HG02885 (cell line): Measurements from ENCODE around the gene MCC.

Experiments used
- ATAC-seq: cut with Tn5 transposase; IDR thresholded peaks from one replicate; pipeline ENCODE4 v1.9.1; 2021; ENCODE audit warnings: mild to moderate bottlenecking; ENCODE audit not compliant: unreplicated experiment, poor library complexity

Gene MCC

GRCh38 chr5:113192541-113192940 is 295.7 kb downstream of the MCC start:
- ATAC-seq = no peak

GRCh38 chr5:113190347-113190746 is 297.9 kb downstream of the MCC start:
- no peak for ATAC-seq

- no peak for ATAC-seq
These were observed 299.0 kb downstream of the MCC start for GRCh38 chr5:113189291-113189690.

- ATAC-seq = no peak
These were observed 299.8 kb downstream of the MCC start for GRCh38 chr5:113188436-113188835.

- no peak for ATAC-seq
These were observed 300.3 kb downstream of the MCC start for GRCh38 chr5:113187906-113188305.

- ATAC-seq = no peak
These were observed 302.2 kb downstream of the MCC start for GRCh38 chr5:113186061-113186460.

GRCh38 chr5:113183694-113184093 is 304.6 kb downstream of the MCC start:
- ATAC-seq = no peak

- ATAC-seq = no peak
These were observed 305.5 kb downstream of the MCC start for GRCh38 chr5:113182658-113183344.

GRCh38 chr5:113181853-113182490 is 306.3 kb downstream of the MCC start:
- ATAC-seq = no peak

- ATAC-seq = no peak
These were observed 306.8 kb downstream of the MCC start for GRCh38 chr5:113181409-113181808.

- no peak for ATAC-seq
These were observed 309.1 kb downstream of the MCC start for GRCh38 chr5:113179156-113179555.

- no peak for ATAC-seq
These were observed 310.0 kb downstream of the MCC start for GRCh38 chr5:113178073-113178779.

- ATAC-seq = no peak
These were observed 311.0 kb downstream of the MCC start for GRCh38 chr5:113177225-113177624.

GRCh38 chr5:113176734-113177133 is 311.5 kb downstream of the MCC start:
- no peak for ATAC-seq

GRCh38 chr5:113176196-113176595 is 312.1 kb downstream of the MCC start:
- ATAC-seq = no peak

GRCh38 chr5:113172231-113172826 is 315.9 kb downstream of the MCC start:
- peak; percentile 42 for ATAC-seq

GRCh38 chr5:113171520-113171919 is 316.7 kb downstream of the MCC start:
- no peak for ATAC-seq

- no peak for ATAC-seq
These were observed 317.5 kb downstream of the MCC start for GRCh38 chr5:113170707-113171106.

- ATAC-seq = no peak
These were observed 318.5 kb downstream of the MCC start for GRCh38 chr5:113169720-113170119.

- ATAC-seq = no peak
These were observed 320.3 kb downstream of the MCC start for GRCh38 chr5:113167985-113168384.

- no peak for ATAC-seq
These were observed 321.3 kb downstream of the MCC start for GRCh38 chr5:113166852-113167366.
